Posterior cingulate gyrus (tissue), 11 donors: Measurements from ENCODE around the gene ZCCHC13.
"Not testable (repeated sequence)": the region's sequence is repeated elsewhere in the genome, so short reads cannot be mapped to it uniquely, and the experiment has no call there.

Experiments
- DNase-seq, 10 donors: peaks; one replicate each; pipeline versions ENCODE4 v3.0.0 to v3.0.0-alpha.2; 2020 to 2021; ENCODE audit warnings: mixed read lengths in 3 of 10
- intact Hi-C: fragments of 100-400 bp; cut with DNase I; formaldehyde crosslinking; loops from one replicate; pipeline ENCODE4 v1.15.1; 2023

The ZCCHC13 gene

GRCh38 chrX:74304016-74304415 lies at the start of gene ZCCHC13:
Gene ZCCHC13 (plus strand): TSS chrX:74304180. CDS start chrX:74304267, 87 bp downstream.
- intact Hi-C loops: no loop called here
- DNase-seq: no peak

GRCh38 chrX:74258111-74258510 lies 45.9 kb upstream of the ZCCHC13 start:
- intact Hi-C loops, DNase-seq: not testable (repeated sequence)

GRCh38 chrX:74259885-74260491 lies 44.0 kb upstream of the ZCCHC13 start:
- no peak for DNase-seq

GRCh38 chrX:74262452-74263209 lies 41.3 kb upstream of the ZCCHC13 start:
- DNase-seq: no peak
- intact Hi-C loops: no loop called here

More at GRCh38 chrX:74259885-74260491, 44.0 kb upstream of the ZCCHC13 start:
- intact Hi-C loops: no loop called here

- intact Hi-C loops: no loop called here
- no peak for DNase-seq
These were observed 33.6 kb upstream of the ZCCHC13 start for GRCh38 chrX:74270393-74270792.

GRCh38 chrX:74272230-74272629 lies 31.8 kb upstream of the ZCCHC13 start:
- intact Hi-C loops: no loop called here
- DNase-seq: no peak

GRCh38 chrX:74274516-74274915 lies 29.5 kb upstream of the ZCCHC13 start:
- intact Hi-C loops: no loop called here
- no peak for DNase-seq

- intact Hi-C loops: no loop called here
- no peak for DNase-seq
These were observed 26.7 kb upstream of the ZCCHC13 start for GRCh38 chrX:74277320-74277719.

- DNase-seq: no peak
- intact Hi-C loops: no loop called here
These were observed 26.1 kb upstream of the ZCCHC13 start for GRCh38 chrX:74277846-74278245.

GRCh38 chrX:74280759-74281158 lies 23.2 kb upstream of the ZCCHC13 start:
- DNase-seq: no peak
- intact Hi-C loops: no loop called here

GRCh38 chrX:74284391-74284952 lies 19.5 kb upstream of the ZCCHC13 start:
- no peak for DNase-seq

GRCh38 chrX:74286950-74287740 lies 16.8 kb upstream of the ZCCHC13 start:
- intact Hi-C loops: no loop called here
- DNase-seq: no peak

More at GRCh38 chrX:74284391-74284952, 19.5 kb upstream of the ZCCHC13 start:
- intact Hi-C loops: no loop called here

GRCh38 chrX:74291577-74291963 lies 12.4 kb upstream of the ZCCHC13 start:
- intact Hi-C loops: loop anchor here (10.0 kb wide), 1 partner anchor 347 kb away; no protein-coding TSS in a partner anchor
- DNase-seq: no peak

GRCh38 chrX:74291964-74292807 lies 11.8 kb upstream of the ZCCHC13 start:
- intact Hi-C loops: loop anchor here (10.0 kb wide), 1 partner anchor 347 kb away; no protein-coding TSS in a partner anchor
- DNase-seq: peak; percentile 60 to 97 (median 82)

GRCh38 chrX:74292808-74293123 lies 11.2 kb upstream of the ZCCHC13 start:
- no peak for DNase-seq
- intact Hi-C loops: loop anchor here (10.0 kb wide), 1 partner anchor 348 kb away; no protein-coding TSS in a partner anchor

GRCh38 chrX:74293343-74293946 lies 10.5 kb upstream of the ZCCHC13 start:
- intact Hi-C loops: loop anchor here (10.0 kb wide), 1 partner anchor 349 kb away; no protein-coding TSS in a partner anchor

GRCh38 chrX:74295101-74295500 lies 8.9 kb upstream of the ZCCHC13 start:
- intact Hi-C loops: loop anchor here (10.0 kb wide), 1 partner anchor 350 kb away; no protein-coding TSS in a partner anchor
- DNase-seq: no peak

More at GRCh38 chrX:74293343-74293946, 10.5 kb upstream of the ZCCHC13 start:
- peak; percentile 52 to 95 (median 74) for DNase-seq

GRCh38 chrX:74297766-74298165 lies 6.2 kb upstream of the ZCCHC13 start:
- intact Hi-C loops: loop anchor here (10.0 kb wide), 1 partner anchor 353 kb away; no protein-coding TSS in a partner anchor
- DNase-seq: no peak

GRCh38 chrX:74300869-74301268 lies 3.1 kb upstream of the ZCCHC13 start:
- DNase-seq: no peak
- intact Hi-C loops: no loop called here
